ENCODE data around the gene APMAP.

DNA sequence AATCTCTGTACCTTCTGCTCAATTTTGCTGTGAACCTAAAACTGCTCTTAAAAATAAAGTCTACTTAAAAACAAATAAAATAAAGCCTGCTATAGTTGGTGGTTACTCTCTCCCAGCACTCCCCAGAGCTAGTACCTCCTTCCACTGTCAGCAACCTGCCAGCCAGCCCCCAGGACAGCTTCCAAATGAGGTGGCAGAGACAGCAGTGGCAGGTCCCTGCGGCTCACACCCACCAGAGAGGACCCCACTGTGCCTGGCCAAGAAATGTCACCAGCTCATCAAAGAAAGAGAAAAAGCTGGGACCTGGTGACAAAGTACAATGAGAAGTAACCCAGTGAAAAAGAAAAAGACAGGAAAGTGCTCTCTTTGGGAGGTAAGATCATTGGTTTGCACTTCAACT is 15.2 kb downstream of the APMAP start:
- no peak for TF ChIP-seq ZNF225 (CRISPR knock-in tag; IDR thresholded peaks at IDR 0.05)
- no peak for TF ChIP-seq CEBPB (IDR thresholded peaks at IDR 0.05; ENCODE audit: borderline replicate concordance, low read depth, low read length)
- TF ChIP-seq MED8 (CRISPR knock-in tag; IDR thresholded peaks at IDR 0.05; ENCODE audit: insufficient replicate concordance) = no peak
- TF ChIP-seq, protein P1, sequence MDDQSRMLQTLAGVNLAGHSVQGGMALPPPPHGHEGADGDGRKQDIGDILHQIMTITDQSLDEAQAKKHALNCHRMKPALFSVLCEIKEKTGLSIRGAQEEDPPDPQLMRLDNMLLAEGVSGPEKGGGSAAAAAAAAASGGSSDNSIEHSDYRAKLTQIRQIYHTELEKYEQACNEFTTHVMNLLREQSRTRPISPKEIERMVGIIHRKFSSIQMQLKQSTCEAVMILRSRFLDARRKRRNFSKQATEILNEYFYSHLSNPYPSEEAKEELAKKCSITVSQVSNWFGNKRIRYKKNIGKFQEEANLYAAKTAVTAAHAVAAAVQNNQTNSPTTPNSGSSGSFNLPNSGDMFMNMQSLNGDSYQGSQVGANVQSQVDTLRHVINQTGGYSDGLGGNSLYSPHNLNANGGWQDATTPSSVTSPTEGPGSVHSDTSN (CRISPR knock-in tag; IDR thresholded peaks at IDR 0.05; ENCODE audit: borderline replicate concordance) = no peak
- TF ChIP-seq EZH2 (conservative IDR thresholded peaks at IDR 0.05; ENCODE audit: low read depth, low read length) = no peak

Measured in HepG2 (cell line).